ENCODE results near the gene MPPED2.

MPPED2 gene

GRCh38 chr11:30586251-30587144 lies at the start of gene MPPED2:
TSS of gene MPPED2 (minus strand) at chr11:30586353. CDS start at chr11:30580373, 5,980 bp downstream.
- FAIRE-seq (no peak), DNase-seq (ENCODE audit: low spot score) (no peak)

GRCh38 chr11:30635401-30635989 lies 49.3 kb upstream of the MPPED2 start:
- DNase-seq (ENCODE audit: low spot score), result no peak
- no peak for FAIRE-seq

GRCh38 chr11:30631148-30631547 lies 45.0 kb upstream of the MPPED2 start:
- no peak for DNase-seq (ENCODE audit: low spot score)
- no peak for FAIRE-seq

- DNase-seq (ENCODE audit: low spot score) (no peak), FAIRE-seq (no peak)
These were observed 33.6 kb upstream of the MPPED2 start for GRCh38 chr11:30619767-30620166.

- FAIRE-seq (no peak), DNase-seq (ENCODE audit: low spot score) (no peak)
These were observed 31.6 kb upstream of the MPPED2 start for GRCh38 chr11:30617762-30618161.

- DNase-seq (ENCODE audit: low spot score) (no peak), FAIRE-seq (no peak)
These were observed 24.5 kb upstream of the MPPED2 start for GRCh38 chr11:30610628-30611027.

GRCh38 chr11:30608534-30608933 lies 22.4 kb upstream of the MPPED2 start:
- DNase-seq (ENCODE audit: low spot score), result no peak
- FAIRE-seq, result no peak

GRCh38 chr11:30605036-30605605 lies 19.0 kb upstream of the MPPED2 start:
- DNase-seq (ENCODE audit: low spot score) (no peak), FAIRE-seq (no peak)

- FAIRE-seq (no peak), DNase-seq (ENCODE audit: low spot score) (no peak)
These were observed 17.2 kb upstream of the MPPED2 start for GRCh38 chr11:30603357-30603756.

- FAIRE-seq, result no peak
- no peak for DNase-seq (ENCODE audit: low spot score)
These were observed 10.7 kb upstream of the MPPED2 start for GRCh38 chr11:30596832-30597231.

- DNase-seq (ENCODE audit: low spot score) (no peak), FAIRE-seq (no peak)
These were observed 9.8 kb upstream of the MPPED2 start for GRCh38 chr11:30595934-30596333.

GRCh38 chr11:30594646-30595411 lies 8.7 kb upstream of the MPPED2 start:
- DNase-seq (ENCODE audit: low spot score), result no peak
- FAIRE-seq, result no peak

GRCh38 chr11:30587269-30587812 lies 1.2 kb upstream of the MPPED2 start:
- FAIRE-seq (no peak), DNase-seq (ENCODE audit: low spot score) (no peak)

GRCh38 chr11:30585892-30586250 lies 282 bp downstream of the MPPED2 start:
- no peak for FAIRE-seq
- DNase-seq (ENCODE audit: low spot score), result no peak

- no peak for DNase-seq (ENCODE audit: low spot score)
- no peak for FAIRE-seq
These were observed 845 bp downstream of the MPPED2 start for GRCh38 chr11:30585125-30585891.

- no peak for DNase-seq (ENCODE audit: low spot score)
- FAIRE-seq, result no peak
These were observed 2.5 kb downstream of the MPPED2 start for GRCh38 chr11:30583476-30584280.

- no peak for DNase-seq (ENCODE audit: low spot score)
- FAIRE-seq, result no peak
These were observed 3.4 kb downstream of the MPPED2 start for GRCh38 chr11:30582726-30583125.

- FAIRE-seq, result no peak
- DNase-seq (ENCODE audit: low spot score), result no peak
These were observed 4.5 kb downstream of the MPPED2 start for GRCh38 chr11:30581675-30582074.

GRCh38 chr11:30580573-30580972 lies 5.6 kb downstream of the MPPED2 start:
- FAIRE-seq (no peak), DNase-seq (ENCODE audit: low spot score) (no peak)

All from RCC 7860 (cell line).